Measurements from ENCODE around the gene NIP7. TPM values are rescaled to one million over a fixed set of nuclear protein-coding genes. Genes with fewer than 3 reads are reported as not detected.

NIP7 gene
- total RNA-seq, 1 donor from 2014 or later = 5.2 TPM

DNA sequence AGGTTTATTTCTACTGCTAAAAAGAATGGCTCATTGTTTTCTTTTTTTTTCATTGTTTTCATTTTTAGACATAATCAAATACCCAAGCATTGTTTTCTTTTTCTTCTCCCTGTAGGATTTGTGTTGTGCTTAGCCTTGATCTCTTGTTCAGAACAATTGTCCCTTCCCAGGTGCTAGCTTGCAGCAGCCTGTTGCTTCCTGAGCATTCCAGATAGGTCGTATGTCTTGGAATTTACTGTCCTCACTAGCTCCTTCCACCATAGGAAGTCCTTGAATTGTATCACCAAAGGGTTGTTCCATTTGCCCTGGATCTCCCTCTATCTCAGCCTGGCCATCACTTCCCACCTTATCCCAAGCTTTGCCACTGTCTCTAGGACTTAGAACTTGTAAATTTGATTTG is 38.4 kb upstream of the NIP7 start:
- intact Hi-C loops (cut with DNase I) = no loop called here
- TF ChIP-seq CTCF (IDR thresholded peaks at IDR 0.05) = no peak
- H3K27me3 ChIP-seq = no peaks in the 10 kb centered on the region
- no peak overlapping the region for H3K27ac ChIP-seq
- DNase-seq (ENCODE audit: low spot score in 2 of 2) = no peak
- peaks cover 19 to 25% of the 10 kb centered on the region in 2 donors for H3K36me3 ChIP-seq
- no peaks in the 10 kb centered on the region for H3K4me1 ChIP-seq
- no peaks in the 10 kb centered on the region for H3K9me3 ChIP-seq
- H3K4me3 ChIP-seq = no peak overlapping the region

- H3K27me3 ChIP-seq = no peaks in the 10 kb centered on the region
- no peak for DNase-seq (ENCODE audit: low spot score in 2 of 2)
- H3K4me1 ChIP-seq = no peaks in the 10 kb centered on the region
- H3K9me3 ChIP-seq = no peaks in the 10 kb centered on the region
- no peak for TF ChIP-seq CTCF (IDR thresholded peaks at IDR 0.05)
- intact Hi-C loops (cut with DNase I) = no loop called here
- no peak overlapping the region for H3K27ac ChIP-seq
- no peak overlapping the region for H3K4me3 ChIP-seq
- peaks cover 19 to 25% of the 10 kb centered on the region in 2 donors for H3K36me3 ChIP-seq
These were observed 37.7 kb upstream of the NIP7 start for GRCh38 chr16:69301861-69302260.

GRCh38 chr16:69302301-69302700 is 37.3 kb upstream of the NIP7 start:
- no peak for TF ChIP-seq CTCF (IDR thresholded peaks at IDR 0.05)
- Histone ChIP-seq H3K9me3 (no peaks in the 10 kb centered on the region), H3K36me3 (peaks cover 19 to 25% of the 10 kb centered on the region in 2 donors), H3K27ac (no peak overlapping the region), H3K4me3 (no peak overlapping the region), H3K4me1 (no peaks in the 10 kb centered on the region), H3K27me3 (no peaks in the 10 kb centered on the region)
- intact Hi-C loops (cut with DNase I) = no loop called here
- DNase-seq (ENCODE audit: low spot score in 2 of 2) = no peak

DNA sequence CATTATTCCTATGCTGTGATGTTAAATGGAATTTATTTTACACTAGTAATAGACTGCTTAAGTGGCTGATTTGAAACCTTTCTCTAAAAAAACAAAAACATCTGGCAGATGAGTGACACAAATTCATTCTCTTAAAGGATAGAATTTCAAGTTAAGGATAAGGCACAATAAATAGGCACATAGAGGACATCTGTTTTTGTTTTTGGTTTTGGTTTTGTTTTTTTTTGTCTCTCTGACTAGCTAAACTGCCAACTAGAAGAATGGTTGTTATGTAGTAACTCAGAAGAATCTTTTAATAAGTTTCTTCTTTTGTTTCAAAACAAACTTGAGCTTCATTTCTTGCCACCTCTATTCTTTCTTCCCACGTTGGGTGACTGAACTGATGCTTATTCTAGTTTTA is 33.5 kb upstream of the NIP7 start:
- Histone ChIP-seq H3K27ac (no peak overlapping the region), H3K4me3 (no peak overlapping the region), H3K36me3 (peaks cover 6 to 9% of the 10 kb centered on the region in 2 donors), H3K9me3 (no peaks in the 10 kb centered on the region), H3K4me1 (peaks cover 0 to 3% of the 10 kb centered on the region in 2 donors), H3K27me3 (no peaks in the 10 kb centered on the region)
- intact Hi-C loops (cut with DNase I) = no loop called here
- TF ChIP-seq CTCF (IDR thresholded peaks at IDR 0.05) = no peak
- no peak for DNase-seq (ENCODE audit: low spot score in 2 of 2)

DNA sequence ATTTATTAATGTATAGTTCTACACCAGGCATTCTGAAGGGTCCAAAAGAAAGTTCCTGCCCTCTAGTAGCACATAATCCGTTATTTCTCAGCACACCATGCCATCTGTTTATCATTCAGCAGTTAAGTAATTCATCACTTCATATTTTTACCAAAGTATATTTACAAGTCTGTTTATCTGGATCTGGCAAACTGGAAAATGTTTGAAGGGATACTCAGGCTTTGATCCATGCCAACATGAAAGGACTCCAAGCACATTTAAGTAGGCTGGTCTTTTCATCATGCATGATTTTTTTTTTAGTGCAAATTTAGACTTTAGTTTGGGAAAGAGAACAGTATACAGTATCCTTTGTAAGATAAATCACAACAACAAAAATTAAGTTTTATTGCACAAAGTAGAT is 32.5 kb upstream of the NIP7 start:
- intact Hi-C loops (cut with DNase I) = no loop called here
- peaks cover 0 to 8% of the 10 kb centered on the region in 2 donors for H3K36me3 ChIP-seq
- no peak for TF ChIP-seq CTCF (IDR thresholded peaks at IDR 0.05)
- H3K27ac ChIP-seq = no peak overlapping the region
- H3K9me3 ChIP-seq = no peaks in the 10 kb centered on the region
- no peak for DNase-seq (ENCODE audit: low spot score in 2 of 2)
- H3K4me1 ChIP-seq = peaks cover under 1 to 6% of the 10 kb centered on the region in 2 donors
- H3K4me3 ChIP-seq = no peak overlapping the region
- no peaks in the 10 kb centered on the region for H3K27me3 ChIP-seq

GRCh38 chr16:69307856-69308255 is 31.7 kb upstream of the NIP7 start:
- no peaks in the 10 kb centered on the region for H3K27me3 ChIP-seq
- H3K9me3 ChIP-seq = no peaks in the 10 kb centered on the region
- intact Hi-C loops (cut with DNase I) = no loop called here
- TF ChIP-seq CTCF (IDR thresholded peaks at IDR 0.05) = no peak
- peaks cover 6 to 14% of the 10 kb centered on the region in 2 donors for H3K4me1 ChIP-seq
- no peak for DNase-seq (ENCODE audit: low spot score in 2 of 2)
- no peak overlapping the region for H3K27ac ChIP-seq
- H3K36me3 ChIP-seq = peaks cover 0 to 8% of the 10 kb centered on the region in 2 donors
- no peak overlapping the region for H3K4me3 ChIP-seq

All from ascending aorta (tissue), 2 donors.